HEK293 (cell line): ENCODE measurements around the gene TBC1D5.

Experiments used
- ATF2 ChIP-seq: fragments of 450-650 bp; formaldehyde crosslinking; IDR thresholded peaks from 2 replicates; pipeline ENCODE4 v1.5.1; 2016; ENCODE audit warnings: missing biosample characterization, missing genetic modification characterization, low read depth
- BCL6B ChIP-seq: fragments of 450-650 bp; formaldehyde crosslinking; IDR thresholded peaks from 2 replicates; pipeline ENCODE4 v1.5.1; 2017; ENCODE audit warnings: missing biosample characterization, missing genetic modification characterization
- IKZF3 ChIP-seq: fragments of 450-650 bp; IDR thresholded peaks from 2 replicates; pipeline ENCODE4 v1.5.0; 2018; ENCODE audit warnings: missing biosample characterization, mild to moderate bottlenecking, missing genetic modification characterization, moderate library complexity
- KLF7 ChIP-seq: fragments of 450-650 bp; formaldehyde crosslinking; IDR thresholded peaks from 2 replicates; pipeline ENCODE4 v1.5.1; 2016; ENCODE audit warnings: missing biosample characterization, missing genetic modification characterization, borderline replicate concordance
- KLF9 ChIP-seq: fragments of 450-650 bp; formaldehyde crosslinking; IDR thresholded peaks from 2 replicates; pipeline ENCODE4 v1.5.1; 2016; ENCODE audit warnings: missing biosample characterization, missing genetic modification characterization, low read depth
- PRDM1 ChIP-seq: fragments of 450-650 bp; formaldehyde crosslinking; IDR thresholded peaks from 2 replicates; pipeline ENCODE4; 2016; ENCODE audit warnings: missing biosample characterization, missing genetic modification characterization
- PRDM10 ChIP-seq: fragments of 450-650 bp; formaldehyde crosslinking; IDR thresholded peaks from 2 replicates; pipeline ENCODE4 v1.5.1; 2016; ENCODE audit warnings: missing biosample characterization, missing genetic modification characterization
- PRDM2 ChIP-seq: fragments of 450-650 bp; formaldehyde crosslinking; IDR thresholded peaks from 2 replicates; pipeline ENCODE4 v1.5.1; 2016; ENCODE audit warnings: missing biosample characterization, missing genetic modification characterization, borderline replicate concordance
- ZBTB8A ChIP-seq: fragments of 450-650 bp; formaldehyde crosslinking; IDR thresholded peaks from 2 replicates; pipeline ENCODE4 v1.5.1; 2016; ENCODE audit warnings: missing biosample characterization, missing genetic modification characterization
- ZFP3 ChIP-seq: fragments of 450-650 bp; formaldehyde crosslinking; IDR thresholded peaks from 2 replicates; pipeline ENCODE4 v1.5.1; 2016; ENCODE audit warnings: low read depth, missing biosample characterization, missing genetic modification characterization
- ZFP37 ChIP-seq: fragments of 450-650 bp; formaldehyde crosslinking; IDR thresholded peaks from 2 replicates; pipeline ENCODE4 v1.5.1; 2016; ENCODE audit warnings: missing biosample characterization, missing genetic modification characterization
- ZNF132 ChIP-seq: fragments of 450-650 bp; formaldehyde crosslinking; IDR thresholded peaks from 2 replicates; pipeline ENCODE4 v1.5.1; 2017; ENCODE audit warnings: missing biosample characterization, missing genetic modification characterization, borderline replicate concordance
- ZNF133 ChIP-seq: fragments of 450-650 bp; formaldehyde crosslinking; IDR thresholded peaks from 2 replicates; pipeline ENCODE4 v1.5.1; 2016; ENCODE audit warnings: missing biosample characterization, missing genetic modification characterization
- ZNF138 ChIP-seq: fragments of 450-650 bp; formaldehyde crosslinking; IDR thresholded peaks from 2 replicates; pipeline ENCODE4 v1.5.1; 2016; ENCODE audit warnings: missing biosample characterization, missing genetic modification characterization, borderline replicate concordance
- ZNF155 ChIP-seq: fragments of 450-650 bp; formaldehyde crosslinking; IDR thresholded peaks from 2 replicates; pipeline ENCODE4 v1.5.1; 2016; ENCODE audit warnings: missing biosample characterization, missing genetic modification characterization
- ZNF211 ChIP-seq: fragments of 450-650 bp; formaldehyde crosslinking; IDR thresholded peaks from 2 replicates; pipeline ENCODE4 v1.5.1; 2016; ENCODE audit warnings: low read depth, missing biosample characterization, missing genetic modification characterization
- ZNF354C ChIP-seq: fragments of 450-650 bp; formaldehyde crosslinking; IDR thresholded peaks from 2 replicates; pipeline ENCODE4 v1.5.1; 2016; ENCODE audit warnings: missing biosample characterization, missing genetic modification characterization, low read depth, borderline replicate concordance
- ZNF48 ChIP-seq: fragments of 450-650 bp; formaldehyde crosslinking; IDR thresholded peaks from 2 replicates; pipeline ENCODE4 v1.5.1; 2016; ENCODE audit warnings: missing biosample characterization, missing genetic modification characterization
- ZNF549 ChIP-seq: fragments of 450-650 bp; IDR thresholded peaks from 2 replicates; pipeline ENCODE4 v1.5.1; 2018; ENCODE audit warnings: missing biosample characterization, missing genetic modification characterization, mild to moderate bottlenecking, inconsistent platforms, moderate library complexity
- ZNF571 ChIP-seq: fragments of 450-650 bp; formaldehyde crosslinking; IDR thresholded peaks from 2 replicates; pipeline ENCODE4 v1.5.0; 2017; ENCODE audit warnings: missing biosample characterization, missing genetic modification characterization
- ZNF677 ChIP-seq: fragments of 450-650 bp; IDR thresholded peaks from 2 replicates; pipeline ENCODE4 v1.5.0; 2018; ENCODE audit warnings: missing biosample characterization, mild to moderate bottlenecking, missing genetic modification characterization, moderate library complexity
- ZNF777 ChIP-seq: fragments of 450-650 bp; formaldehyde crosslinking; IDR thresholded peaks from 2 replicates; pipeline ENCODE4 v1.5.1; 2017; ENCODE audit warnings: missing biosample characterization, missing genetic modification characterization, borderline replicate concordance
- ZSCAN16 ChIP-seq: fragments of 450-650 bp; formaldehyde crosslinking; IDR thresholded peaks from 2 replicates; pipeline ENCODE4 v1.5.1; 2016; ENCODE audit warnings: missing biosample characterization, missing genetic modification characterization
- TF ChIP-seq, protein P1 (sequence below): fragments of 450-650 bp; formaldehyde crosslinking; IDR thresholded peaks from 2 replicates; pipeline ENCODE4 v1.5.1; 2016; ENCODE audit warnings: missing biosample characterization, missing genetic modification characterization

The TBC1D5 gene

DNA sequence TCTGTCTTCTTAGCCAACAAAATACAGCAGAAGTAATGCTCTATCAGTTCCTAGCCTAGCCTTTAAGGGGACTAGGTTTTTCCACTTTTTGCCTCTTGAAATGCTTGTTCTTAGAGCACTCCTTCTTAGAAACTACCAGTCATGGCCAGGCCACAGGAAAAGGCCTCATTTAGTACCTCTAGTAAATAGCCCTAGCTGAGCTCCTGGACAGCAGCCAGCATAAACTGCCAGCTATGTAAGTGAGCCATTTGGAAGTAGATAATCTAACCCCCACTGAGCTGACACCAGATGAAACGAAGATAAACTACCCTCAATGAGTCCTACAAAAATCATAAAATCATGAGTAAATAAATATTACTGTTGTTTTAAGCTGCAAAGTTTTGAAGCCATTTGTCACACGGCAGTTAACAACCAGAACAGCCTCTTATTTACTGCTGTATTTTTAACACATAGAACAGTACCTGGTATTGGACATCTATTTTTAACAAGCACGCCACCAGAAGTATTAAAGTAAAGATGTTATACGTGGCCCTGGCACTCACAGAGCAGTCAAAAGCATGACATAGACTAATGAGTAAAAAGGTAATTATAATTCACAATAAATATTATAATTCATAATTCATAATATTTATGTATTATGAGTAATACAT lies 12.0 kb downstream of the TBC1D5 start (continued):
- TF ChIP-seq, protein P1, sequence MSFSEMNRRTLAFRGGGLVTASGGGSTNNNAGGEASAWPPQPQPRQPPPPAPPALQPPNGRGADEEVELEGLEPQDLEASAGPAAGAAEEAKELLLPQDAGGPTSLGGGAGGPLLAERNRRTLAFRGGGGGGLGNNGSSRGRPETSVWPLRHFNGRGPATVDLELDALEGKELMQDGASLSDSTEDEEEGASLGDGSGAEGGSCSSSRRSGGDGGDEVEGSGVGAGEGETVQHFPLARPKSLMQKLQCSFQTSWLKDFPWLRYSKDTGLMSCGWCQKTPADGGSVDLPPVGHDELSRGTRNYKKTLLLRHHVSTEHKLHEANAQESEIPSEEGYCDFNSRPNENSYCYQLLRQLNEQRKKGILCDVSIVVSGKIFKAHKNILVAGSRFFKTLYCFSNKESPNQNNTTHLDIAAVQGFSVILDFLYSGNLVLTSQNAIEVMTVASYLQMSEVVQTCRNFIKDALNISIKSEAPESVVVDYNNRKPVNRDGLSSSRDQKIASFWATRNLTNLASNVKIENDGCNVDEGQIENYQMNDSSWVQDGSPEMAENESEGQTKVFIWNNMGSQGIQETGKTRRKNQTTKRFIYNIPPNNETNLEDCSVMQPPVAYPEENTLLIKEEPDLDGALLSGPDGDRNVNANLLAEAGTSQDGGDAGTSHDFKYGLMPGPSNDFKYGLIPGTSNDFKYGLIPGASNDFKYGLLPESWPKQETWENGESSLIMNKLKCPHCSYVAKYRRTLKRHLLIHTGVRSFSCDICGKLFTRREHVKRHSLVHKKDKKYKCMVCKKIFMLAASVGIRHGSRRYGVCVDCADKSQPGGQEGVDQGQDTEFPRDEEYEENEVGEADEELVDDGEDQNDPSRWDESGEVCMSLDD (tag by site-specific recombination): no peak
- TF ChIP-seq ZNF211 (tag by site-specific recombination) (no peak), ZNF132 (tag by site-specific recombination) (no peak), ZNF133 (tag by site-specific recombination) (0 out of 2 replicates have a peak, but pooled peaks have one; percentile 8), PRDM10 (tag by site-specific recombination) (peak; percentile 57), ZSCAN16 (tag by site-specific recombination) (peak; percentile 62; the same call in 1 of the 2 replicates), ZNF777 (tag by site-specific recombination) (no peak), ZNF354C (no peak), ZNF138 (tag by site-specific recombination) (no peak), PRDM2 (no peak), KLF7 (tag by site-specific recombination) (peak; percentile 82), ZFP37 (tag by site-specific recombination) (no peak), ZNF549 (tag by site-specific recombination) (peak; percentile 65; the same call in 1 of the 2 replicates), ZBTB8A (peak; percentile 84), BCL6B (tag by site-specific recombination) (peak; percentile 99), ZNF677 (tag by site-specific recombination) (no peak), KLF9 (tag by site-specific recombination) (no peak), ZNF155 (tag by site-specific recombination) (no peak), PRDM1 (tag by site-specific recombination) (no peak), ZNF571 (tag by site-specific recombination) (no peak), IKZF3 (tag by site-specific recombination) (peak; percentile 98), ZNF48 (tag by site-specific recombination) (no peak), ATF2 (tag by site-specific recombination) (peak; percentile 74), ZFP3 (peak; percentile 41; the same call in 1 of the 2 replicates)
